Measurements from ENCODE around the gene FOXP4. TPM values are rescaled to one million over a fixed set of nuclear protein-coding genes. Genes with fewer than 3 reads are reported as not detected.

Gene FOXP4
- total RNA-seq, 6 experiments from 2014 or later, result 17.9 to 24.4 (median 24.0) TPM

DNA sequence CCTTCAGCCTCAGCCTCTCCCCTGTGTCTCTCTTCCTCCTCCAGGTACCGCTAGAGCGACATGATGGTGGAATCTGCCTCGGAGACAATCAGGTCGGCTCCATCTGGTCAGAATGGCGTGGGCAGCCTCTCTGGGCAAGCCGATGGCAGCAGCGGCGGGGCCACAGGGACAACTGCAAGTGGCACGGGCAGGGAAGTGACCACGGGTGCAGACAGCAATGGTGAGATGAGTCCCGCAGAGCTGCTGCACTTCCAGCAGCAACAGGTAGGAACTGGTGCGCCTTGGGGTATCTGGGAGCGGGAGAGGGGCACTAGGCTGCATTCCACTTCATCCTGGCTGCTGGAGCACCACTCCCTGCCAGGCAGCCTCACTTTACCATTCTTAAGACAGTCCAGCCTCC, 19.5 kb downstream of the FOXP4 start:
- no peak for TF ChIP-seq CTCF (IDR thresholded peaks at IDR 0.05)
- peaks cover 10% of the 10 kb centered on the region for H3K4me1 Mint-ChIP-seq (ENCODE audit: low read depth)
- no peaks in the 10 kb centered on the region; the same call in 1 of the 2 replicates for H3K27me3 Mint-ChIP-seq (ENCODE audit: insufficient read depth)
- H3K9me3 Mint-ChIP-seq, result no peaks in the 10 kb centered on the region
- no peak overlapping the region for H3K4me3 Mint-ChIP-seq
- H3K36me3 Mint-ChIP-seq (ENCODE audit: low read depth), result no peaks in the 10 kb centered on the region
- no peak overlapping the region for H3K27ac Mint-ChIP-seq
- DNase-seq, result no peak

GRCh38 chr6:41566961-41567360, 20.8 kb downstream of the FOXP4 start:
- TF ChIP-seq CTCF (IDR thresholded peaks at IDR 0.05), result no peak
- H3K36me3 Mint-ChIP-seq (ENCODE audit: low read depth), result no peaks in the 10 kb centered on the region
- H3K4me3 Mint-ChIP-seq, result no peak overlapping the region
- H3K27ac Mint-ChIP-seq, result no peak overlapping the region
- no peaks in the 10 kb centered on the region for H3K9me3 Mint-ChIP-seq
- peaks cover 22% of the 10 kb centered on the region for H3K4me1 Mint-ChIP-seq (ENCODE audit: low read depth)
- DNase-seq, result no peak
- no peaks in the 10 kb centered on the region; the same call in 1 of the 2 replicates for H3K27me3 Mint-ChIP-seq (ENCODE audit: insufficient read depth)

DNA sequence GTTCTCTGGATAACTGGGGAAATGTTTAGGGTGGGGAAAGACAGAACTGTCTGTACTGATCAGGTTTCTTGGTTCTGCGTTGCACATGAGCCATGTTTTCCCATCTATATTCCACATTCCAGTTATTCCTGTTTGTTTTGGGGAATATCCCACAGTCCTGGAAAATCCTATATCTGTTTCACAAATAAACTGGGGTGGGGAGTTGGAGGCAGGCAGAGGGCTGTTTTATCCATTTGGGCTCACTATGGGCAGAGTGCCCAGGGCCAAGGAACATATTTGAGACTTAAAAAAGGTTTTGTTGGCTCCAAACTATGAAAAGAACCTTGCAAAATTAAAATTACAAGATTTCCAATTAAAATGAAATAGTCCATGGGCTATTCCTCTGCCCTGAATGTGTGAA, 21.5 kb downstream of the FOXP4 start:
- no peak overlapping the region for H3K4me3 Mint-ChIP-seq
- H3K27ac Mint-ChIP-seq, result no peak overlapping the region
- no peak for DNase-seq
- peaks cover 26% of the 10 kb centered on the region for H3K4me1 Mint-ChIP-seq (ENCODE audit: low read depth)
- TF ChIP-seq CTCF (IDR thresholded peaks at IDR 0.05), result no peak
- no peaks in the 10 kb centered on the region; the same call in 1 of the 2 replicates for H3K27me3 Mint-ChIP-seq (ENCODE audit: insufficient read depth)
- no peaks in the 10 kb centered on the region for H3K9me3 Mint-ChIP-seq
- H3K36me3 Mint-ChIP-seq (ENCODE audit: low read depth), result no peaks in the 10 kb centered on the region

- no peak for DNase-seq
- H3K36me3 Mint-ChIP-seq (ENCODE audit: low read depth), result no peaks in the 10 kb centered on the region; the same call in 1 of the 2 replicates
- no peak overlapping the region for H3K4me3 Mint-ChIP-seq
- no peaks in the 10 kb centered on the region for H3K9me3 Mint-ChIP-seq
- peaks cover 26% of the 10 kb centered on the region for H3K4me1 Mint-ChIP-seq (ENCODE audit: low read depth)
- H3K27ac Mint-ChIP-seq, result no peak overlapping the region
- no peak for TF ChIP-seq CTCF (IDR thresholded peaks at IDR 0.05)
- no peaks in the 10 kb centered on the region; the same call in 1 of the 2 replicates for H3K27me3 Mint-ChIP-seq (ENCODE audit: insufficient read depth)
Measured at GRCh38 chr6:41568202-41568584, 22.0 kb downstream of the FOXP4 start.

DNA sequence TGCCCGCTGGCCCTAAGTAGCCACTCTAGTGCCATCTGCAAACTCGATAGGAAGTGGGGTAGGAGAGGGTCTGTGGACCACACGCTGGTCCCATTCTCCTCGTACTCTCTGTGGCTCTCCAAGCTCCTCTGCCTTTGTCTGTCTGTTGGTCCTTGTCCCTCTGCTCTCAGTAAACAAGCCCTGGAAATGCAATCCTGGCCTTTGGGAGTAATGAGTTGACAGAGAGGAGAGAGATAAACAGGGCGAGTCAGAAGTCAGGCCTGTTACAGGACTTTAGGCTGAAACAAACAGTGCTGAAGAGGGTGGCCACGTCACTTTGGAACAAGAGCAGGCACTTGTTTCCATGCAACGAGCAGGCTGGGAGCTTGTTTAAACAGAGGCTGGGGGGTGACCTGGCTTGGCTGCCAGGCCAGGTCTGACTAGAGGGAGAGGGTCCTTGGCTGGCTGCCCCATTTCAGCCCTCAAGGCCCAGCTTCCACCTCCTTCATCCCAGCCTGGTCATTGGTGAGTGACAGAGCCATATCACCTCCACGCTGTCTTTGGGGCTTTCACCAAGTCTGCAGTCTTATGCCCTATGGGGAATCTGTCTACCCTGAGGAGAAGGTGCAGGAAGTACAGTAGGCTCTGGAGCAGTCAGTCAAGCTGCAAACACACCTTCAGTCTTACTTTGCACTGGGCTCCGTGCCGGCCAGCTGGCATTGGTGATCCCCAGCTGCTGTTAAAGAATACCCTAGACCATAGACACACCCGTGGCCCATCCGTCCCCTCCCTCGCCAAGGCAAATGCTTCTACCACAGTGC, 22.6 kb downstream of the FOXP4 start:
- no peak overlapping the region for H3K4me3 Mint-ChIP-seq
- H3K27ac Mint-ChIP-seq, result peak overlapping the region; percentile 62
- peaks cover 26% of the 10 kb centered on the region for H3K4me1 Mint-ChIP-seq (ENCODE audit: low read depth)
- no peaks in the 10 kb centered on the region for H3K9me3 Mint-ChIP-seq
- DNase-seq, result peak; percentile 27
- no peaks in the 10 kb centered on the region; the same call in 1 of the 2 replicates for H3K27me3 Mint-ChIP-seq (ENCODE audit: insufficient read depth)
- TF ChIP-seq CTCF (IDR thresholded peaks at IDR 0.05), result no peak
- no peaks in the 10 kb centered on the region; the same call in 1 of the 2 replicates for H3K36me3 Mint-ChIP-seq (ENCODE audit: low read depth)
